SJSA1 (cell line): ENCODE results near the gene ASF1B. TPM values are rescaled to one million over a fixed set of nuclear protein-coding genes. Genes with fewer than 3 reads are reported as not detected.
A peak's percentile ranks its signal among the peaks of the same experiment; 100 is the strongest.

ENCODE experiments used
- DNase-seq, 2 experiments: peaks; one replicate each; pipeline ENCODE4 v3.0.0-alpha.2; 2015 to 2020; ENCODE audit warnings: low spot score in 2 of 2, low read depth in 1 of 2
- H3K27ac ChIP-seq: fragments of 250-450 bp; sonication (Bioruptor Pico); 2 replicates; pipeline ENCODE4 v1.5.1; 2020; ENCODE audit warnings: mild to moderate bottlenecking, moderate library complexity
- H3K27me3 ChIP-seq: fragments of 250-450 bp; sonication (Bioruptor Pico); replicated peaks from 2 replicates; pipeline ENCODE4 v1.5.1; 2020; ENCODE audit warnings: mild to moderate bottlenecking, moderate library complexity
- H3K36me3 ChIP-seq: fragments of 250-450 bp; sonication (Bioruptor Pico); 2 replicates; pipeline ENCODE4 v1.5.1; 2020; ENCODE audit warnings: mild to moderate bottlenecking
- H3K4me1 ChIP-seq: fragments of 250-450 bp; sonication (Bioruptor Pico); replicated peaks from 2 replicates; pipeline ENCODE4 v1.6.1; 2021; ENCODE audit warnings: mild to moderate bottlenecking
- H3K4me3 ChIP-seq: fragments of 250-450 bp; sonication (Bioruptor Pico); 2 replicates; pipeline ENCODE4 v1.5.1; 2020; ENCODE audit warnings: mild to moderate bottlenecking
- H3K9me3 ChIP-seq: fragments of 250-450 bp; sonication (Bioruptor Pico); replicated peaks from 2 replicates; pipeline ENCODE4 v1.5.1; 2020; ENCODE audit warnings: mild to moderate bottlenecking
- total RNA-seq: library from RNA; depleted of rRNA; stranded (reverse); fragments of >200 nt; shearing (Covaris generic); gene quantifications from 2 replicates; pipeline ENCODE4 v1.2.3, GENCODE V29; 2014

The ASF1B gene
- total RNA-seq, 1 experiment from 2014 or later: 87.5 TPM

DNA sequence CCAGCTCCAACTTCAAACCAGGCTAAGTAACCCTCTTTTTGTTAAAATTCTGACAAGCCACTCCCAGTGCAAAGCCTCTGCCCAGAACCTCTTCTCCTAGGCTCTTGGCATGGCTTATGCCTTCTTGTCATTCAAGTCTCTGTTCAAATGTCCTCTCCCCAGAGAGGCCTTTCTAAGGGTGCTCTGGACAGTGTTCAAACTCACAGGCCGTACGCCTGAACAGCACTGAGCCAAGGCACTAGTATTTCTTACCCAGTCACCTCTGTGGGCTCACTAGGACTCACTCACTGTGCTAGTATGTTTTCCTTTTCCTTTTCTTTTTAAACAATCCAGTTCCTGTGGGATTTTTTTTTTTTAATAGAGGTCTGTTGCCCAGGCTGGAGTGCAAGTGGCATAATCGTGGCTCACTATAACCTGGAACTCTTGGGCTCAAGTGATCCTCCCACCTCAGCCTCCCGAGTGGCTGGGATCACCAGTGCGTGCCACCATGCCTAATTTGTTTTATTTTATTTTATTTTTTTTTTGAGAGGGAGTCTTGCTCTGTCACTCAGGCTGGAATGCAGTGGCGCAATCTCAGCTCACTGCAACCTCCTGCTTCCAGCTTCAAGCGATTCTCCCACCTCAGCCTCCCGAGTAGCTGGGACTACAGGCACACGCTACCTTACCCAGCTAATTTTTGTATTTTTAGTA is 2.3 kb upstream of the ASF1B start:
- peaks cover 15% of the 10 kb centered on the region for H3K4me1 ChIP-seq
- H3K27me3 ChIP-seq: no peaks in the 10 kb centered on the region
- H3K9me3 ChIP-seq: no peaks in the 10 kb centered on the region
- DNase-seq: peak in 1 of 2 experiments; percentile 20
- no peak overlapping the region for H3K4me3 ChIP-seq
- H3K27ac ChIP-seq: peak overlapping the region; percentile 66; the same call in 1 of the 2 replicates
- peaks cover 10% of the 10 kb centered on the region for H3K36me3 ChIP-seq

DNA sequence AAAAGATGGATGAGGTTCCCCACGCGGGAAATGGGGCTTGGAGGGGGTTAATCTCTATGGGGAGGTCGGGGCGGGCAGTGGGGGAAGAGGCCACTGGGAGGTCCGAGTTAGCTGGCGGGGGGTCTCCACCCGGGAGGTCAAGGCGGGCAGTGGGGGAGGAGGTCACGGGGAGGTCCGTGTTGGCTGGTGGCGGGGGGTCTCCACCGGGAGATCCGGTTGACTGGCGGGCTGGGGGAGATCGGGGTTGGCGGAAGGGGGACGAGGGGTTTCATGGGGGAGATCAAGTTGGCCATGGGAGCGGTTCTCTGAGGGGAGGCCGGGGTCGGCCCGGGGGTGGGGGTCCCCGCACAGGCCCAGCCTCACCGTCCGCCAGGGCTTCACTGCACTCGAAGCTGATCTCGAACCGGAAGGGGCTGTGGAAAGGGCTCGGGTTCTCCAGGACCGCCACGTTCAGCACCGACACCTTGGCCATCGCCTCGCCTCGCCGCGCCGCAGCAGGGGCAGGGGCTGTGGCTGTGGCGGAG is 342 bp downstream of the ASF1B start:
- Histone ChIP-seq H3K4me3 (peak overlapping the region; percentile 66), H3K27ac (peak overlapping the region; percentile 47), H3K27me3 (no peaks in the 10 kb centered on the region), H3K4me1 (peaks cover 15% of the 10 kb centered on the region), H3K9me3 (no peaks in the 10 kb centered on the region), H3K36me3 (peaks cover 24% of the 10 kb centered on the region)
- DNase-seq: no peak

DNA sequence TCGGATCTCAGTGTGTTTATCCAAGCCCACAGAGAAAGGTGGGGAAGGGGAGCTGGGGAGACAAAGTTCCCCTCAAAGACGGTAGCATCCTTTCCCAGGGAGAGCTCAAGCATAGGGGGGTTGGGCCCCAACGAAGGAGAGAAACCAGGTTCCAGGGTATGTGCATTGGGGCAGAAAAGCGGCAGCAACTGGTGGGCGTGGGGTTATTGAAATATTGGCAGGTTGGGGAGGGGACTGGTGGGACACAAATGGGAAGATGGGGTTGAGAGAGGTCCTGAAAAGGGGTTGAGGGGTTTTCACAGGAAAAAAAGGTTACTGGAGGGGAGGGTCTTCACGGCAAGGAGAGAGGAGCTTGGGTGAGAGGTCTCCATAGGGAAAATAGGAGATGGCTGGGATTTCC is 1.0 kb downstream of the ASF1B start:
- H3K27me3 ChIP-seq: no peaks in the 10 kb centered on the region
- H3K4me3 ChIP-seq: peak overlapping the region; percentile 66
- H3K9me3 ChIP-seq: no peaks in the 10 kb centered on the region
- peaks cover 24% of the 10 kb centered on the region for H3K36me3 ChIP-seq
- peaks cover 15% of the 10 kb centered on the region for H3K4me1 ChIP-seq
- H3K27ac ChIP-seq: no peak overlapping the region
- DNase-seq: no peak

DNA sequence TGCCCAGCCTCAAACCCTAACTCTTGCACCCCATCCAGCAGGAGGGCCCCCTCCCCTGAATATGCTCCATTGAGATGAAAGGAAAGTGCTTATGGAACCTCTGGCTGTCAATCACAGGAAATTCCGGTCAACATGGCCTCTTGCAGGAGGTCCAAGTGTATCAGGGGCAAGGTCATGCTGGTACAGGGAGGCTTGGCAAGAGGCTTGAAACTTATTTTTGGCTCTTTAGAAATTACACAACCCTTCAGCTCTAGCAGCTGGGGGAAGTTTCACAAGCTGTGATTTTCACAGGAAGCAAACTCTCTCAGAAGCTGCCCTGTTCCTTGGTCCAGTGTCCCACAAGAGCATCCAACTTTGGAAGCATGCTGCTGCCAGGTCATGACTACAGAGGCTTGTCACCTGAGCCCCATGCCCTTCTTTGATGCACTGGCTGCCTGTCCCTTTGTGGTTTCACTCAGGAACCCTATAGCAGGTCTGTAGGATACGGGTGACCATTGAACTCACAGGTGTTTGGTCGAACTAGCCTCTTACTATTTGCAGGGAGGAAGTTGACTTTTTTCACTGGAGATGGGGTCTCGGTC is 8.4 kb downstream of the ASF1B start:
- no peaks in the 10 kb centered on the region for H3K27me3 ChIP-seq
- H3K4me1 ChIP-seq: no peaks in the 10 kb centered on the region
- H3K4me3 ChIP-seq: no peak overlapping the region
- H3K27ac ChIP-seq: no peak overlapping the region
- DNase-seq: no peak
- no peaks in the 10 kb centered on the region for H3K9me3 ChIP-seq
- H3K36me3 ChIP-seq: peaks cover 65% of the 10 kb centered on the region

DNA sequence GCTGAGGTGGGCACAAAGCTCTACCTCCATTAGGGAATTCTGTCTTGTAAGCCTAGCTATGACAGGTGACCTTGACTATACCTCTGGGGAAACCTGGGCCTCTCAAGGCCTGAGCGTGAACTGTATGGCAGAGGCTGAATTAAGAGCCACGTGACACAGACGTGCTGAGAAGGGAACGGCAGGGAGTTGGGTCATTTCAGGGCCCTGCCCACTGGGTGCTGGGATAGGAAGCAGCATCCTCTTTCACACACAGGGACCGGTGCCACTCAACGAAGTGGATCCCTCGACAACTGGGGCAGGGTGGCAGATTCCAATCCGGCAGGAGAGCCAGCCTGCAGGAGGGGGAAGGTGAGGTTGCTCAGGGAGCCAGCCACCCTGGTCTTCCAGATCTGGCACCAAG is 9.2 kb downstream of the ASF1B start:
- no peaks in the 10 kb centered on the region for H3K27me3 ChIP-seq
- no peaks in the 10 kb centered on the region for H3K9me3 ChIP-seq
- H3K36me3 ChIP-seq: peaks cover 67% of the 10 kb centered on the region
- no peak overlapping the region for H3K27ac ChIP-seq
- no peaks in the 10 kb centered on the region for H3K4me1 ChIP-seq
- no peak for DNase-seq
- no peak overlapping the region for H3K4me3 ChIP-seq

DNA sequence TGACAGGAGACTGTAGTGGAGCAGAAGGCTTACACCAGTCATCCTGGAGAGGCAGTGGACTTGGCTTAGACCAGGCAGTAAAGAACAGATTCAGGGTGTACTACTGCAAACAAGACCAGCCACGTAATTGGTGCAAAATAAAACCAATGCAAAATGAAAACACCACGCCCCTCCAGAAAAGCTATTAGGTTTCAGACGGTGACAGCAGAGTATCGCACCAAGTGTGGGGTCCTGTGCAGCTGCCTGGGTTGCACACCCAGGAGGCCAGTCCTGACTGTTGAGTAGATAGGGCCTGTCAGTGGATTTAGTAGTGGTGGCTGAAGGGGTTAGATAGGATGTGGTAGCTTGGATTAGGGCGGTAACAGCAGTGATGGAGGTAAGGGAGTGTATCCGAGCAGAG is 13.5 kb downstream of the ASF1B start:
- Histone ChIP-seq H3K4me1 (peaks cover 8% of the 10 kb centered on the region), H3K9me3 (0 out of 2 replicates have a peak, but pooled peaks cover 4% of the 10 kb centered on the region), H3K36me3 (peaks cover 74% of the 10 kb centered on the region), H3K4me3 (no peak overlapping the region), H3K27me3 (no peaks in the 10 kb centered on the region), H3K27ac (no peak overlapping the region)
- DNase-seq: no peak

DNA sequence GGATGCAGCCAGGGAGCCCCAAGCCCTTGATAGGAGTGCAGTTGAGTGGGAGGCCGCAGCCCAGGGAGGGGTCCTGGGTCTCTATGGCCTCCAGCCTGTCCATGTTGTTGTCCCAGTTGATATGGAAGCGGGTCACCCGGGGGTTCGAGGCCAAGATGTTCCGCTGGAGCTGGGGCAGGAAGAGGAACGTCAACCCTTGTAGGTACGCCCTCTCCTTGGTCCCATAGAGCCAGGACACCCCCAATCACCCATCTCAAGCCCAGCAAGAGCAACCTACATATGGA is 15.9 kb downstream of the ASF1B start:
- peaks cover 15% of the 10 kb centered on the region for H3K4me1 ChIP-seq
- H3K27me3 ChIP-seq: no peaks in the 10 kb centered on the region
- no peak for DNase-seq
- 0 out of 2 replicates have a peak, but pooled peaks cover 4% of the 10 kb centered on the region for H3K9me3 ChIP-seq
- peaks cover 52% of the 10 kb centered on the region for H3K36me3 ChIP-seq
- no peak overlapping the region for H3K4me3 ChIP-seq
- no peak overlapping the region for H3K27ac ChIP-seq

DNA sequence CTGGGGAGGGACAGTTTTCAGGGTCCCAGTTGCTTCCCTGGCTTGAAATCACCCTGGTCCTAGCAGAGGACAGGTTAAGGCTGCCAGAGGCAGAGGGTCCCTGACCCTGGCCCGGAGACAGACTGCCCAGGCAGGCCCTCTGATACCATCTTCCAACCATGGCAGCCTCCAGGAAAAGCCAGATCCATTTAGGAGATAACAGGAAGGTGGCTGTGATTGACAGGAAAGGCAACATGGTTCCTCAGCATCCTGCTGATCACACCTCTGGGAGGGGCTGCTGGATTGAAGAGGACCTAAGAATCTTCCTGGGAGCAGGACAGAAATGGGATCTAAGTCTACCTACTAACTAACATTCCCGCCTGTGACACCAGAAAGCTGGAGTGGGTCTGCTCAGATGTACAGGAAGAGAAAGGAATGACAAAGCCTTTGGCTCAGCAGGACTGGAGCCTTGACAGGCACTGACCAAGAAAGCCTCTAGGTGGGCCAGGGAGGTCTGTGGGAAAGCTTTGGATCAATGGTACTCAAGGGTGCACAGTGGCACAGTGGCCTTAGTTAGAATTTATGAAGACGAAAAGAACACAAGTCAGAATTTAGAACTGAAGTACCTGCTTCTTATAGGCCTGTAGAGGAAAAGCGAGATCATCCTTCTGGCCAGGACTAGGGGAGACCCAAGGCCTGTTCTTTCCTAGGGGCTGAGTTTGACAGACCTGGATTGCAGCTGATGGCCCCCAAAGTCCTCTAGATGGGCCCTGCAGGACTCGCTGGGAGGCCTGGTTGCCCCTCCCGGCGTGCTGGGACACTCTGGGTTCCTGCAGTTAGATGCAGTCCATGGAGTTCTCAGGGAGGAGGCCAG is 16.5 kb downstream of the ASF1B start:
- 0 out of 2 replicates have a peak, but pooled peaks cover 4% of the 10 kb centered on the region for H3K9me3 ChIP-seq
- H3K36me3 ChIP-seq: peaks cover 46% of the 10 kb centered on the region
- DNase-seq: no peak
- no peaks in the 10 kb centered on the region for H3K27me3 ChIP-seq
- no peak overlapping the region for H3K27ac ChIP-seq
- peaks cover 15% of the 10 kb centered on the region for H3K4me1 ChIP-seq
- H3K4me3 ChIP-seq: no peak overlapping the region

DNA sequence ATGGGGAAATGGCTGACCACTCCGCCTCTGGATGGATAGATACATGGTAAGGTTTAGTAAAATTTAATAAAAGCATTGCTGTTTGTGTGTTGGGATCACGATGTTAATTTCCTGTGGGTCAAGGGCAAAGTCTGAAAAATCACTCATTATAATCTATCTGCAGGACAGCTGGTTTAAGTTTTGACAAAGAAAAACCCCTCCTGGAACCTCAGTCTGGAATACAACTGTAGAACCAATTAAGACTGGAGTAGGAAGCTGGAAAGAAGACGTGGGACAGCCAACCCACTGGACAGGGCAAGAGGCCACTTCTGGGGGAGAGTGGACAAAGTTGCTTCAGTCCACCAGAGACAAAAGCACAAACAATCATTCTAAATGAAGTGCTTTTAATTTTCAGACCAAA is 17.2 kb downstream of the ASF1B start:
- no peak for DNase-seq
- Histone ChIP-seq H3K4me3 (no peak overlapping the region), H3K27me3 (no peaks in the 10 kb centered on the region), H3K36me3 (peaks cover 39% of the 10 kb centered on the region), H3K4me1 (peaks cover 15% of the 10 kb centered on the region), H3K9me3 (0 out of 2 replicates have a peak, but pooled peaks cover 4% of the 10 kb centered on the region), H3K27ac (no peak overlapping the region)

DNA sequence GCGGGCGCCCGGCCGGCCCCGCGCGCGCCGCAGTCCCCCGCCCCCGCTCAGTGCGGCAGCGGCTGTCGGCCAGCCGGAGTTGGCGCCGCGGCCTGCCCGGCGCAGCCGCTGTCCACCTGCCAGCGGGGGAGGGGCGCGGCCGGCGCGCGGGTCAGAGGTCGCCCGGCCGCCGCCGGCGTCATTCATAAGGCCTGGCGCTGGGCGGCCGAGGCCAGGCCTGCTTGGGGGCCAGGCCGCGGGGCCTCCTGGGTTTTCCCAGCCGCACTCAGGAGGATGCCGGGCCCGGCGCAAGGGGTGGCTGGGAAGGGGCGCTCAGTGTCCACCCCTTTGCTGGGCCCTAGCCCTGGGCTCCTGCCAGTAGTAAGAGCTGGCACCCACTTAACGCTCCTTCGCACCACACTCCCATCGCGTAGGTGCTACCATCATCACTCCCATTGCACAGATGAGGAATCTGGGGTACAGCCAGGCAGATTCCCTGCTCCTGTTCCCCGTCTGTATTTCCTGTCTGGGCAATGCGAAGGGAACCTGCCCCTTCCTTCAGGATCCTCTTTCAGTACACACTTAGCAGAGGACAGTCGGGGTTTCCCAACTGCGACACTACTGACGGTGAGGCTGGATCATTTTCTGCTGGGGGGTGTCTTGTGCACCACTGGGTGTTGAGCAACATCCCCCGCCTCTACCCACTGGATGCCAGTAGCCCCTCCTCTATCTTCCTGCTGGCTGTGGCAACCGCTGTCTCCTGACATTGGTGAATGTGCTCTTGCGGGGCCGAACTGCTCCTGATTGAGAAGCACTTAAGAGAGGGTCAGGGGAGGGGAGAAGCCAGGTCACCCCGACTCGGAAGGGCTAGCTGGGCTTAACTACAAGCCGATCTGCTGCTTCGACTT is 18.0 kb downstream of the ASF1B start:
- peak in 1 of 2 experiments; percentile 31 for DNase-seq
- peak overlapping the region; percentile 29 for H3K27ac ChIP-seq

DNA sequence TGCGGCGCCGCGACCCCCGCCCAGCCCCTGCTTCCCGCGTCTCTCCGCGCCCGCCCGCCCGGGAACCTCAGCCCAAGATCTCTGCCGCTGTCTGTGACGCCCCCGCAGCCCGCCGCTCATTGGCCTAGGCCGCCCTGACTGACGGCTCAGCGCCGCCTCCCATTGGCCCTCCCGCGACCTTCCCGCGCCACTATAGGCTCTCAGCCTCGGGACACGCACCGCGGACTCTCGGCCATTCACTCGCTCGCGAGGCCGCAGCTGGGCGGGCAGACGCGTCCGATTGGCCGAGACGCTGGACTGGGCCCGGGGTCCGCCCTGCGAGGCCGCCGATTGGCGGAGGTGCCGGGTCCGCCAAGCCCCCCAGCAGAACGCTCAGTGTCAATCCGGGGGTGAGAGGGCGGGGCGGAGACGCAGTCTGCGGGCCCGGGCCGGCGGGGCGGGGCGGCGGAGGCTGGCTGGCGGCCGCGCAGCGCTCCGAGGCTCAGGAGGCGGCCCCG is 18.7 kb downstream of the ASF1B start, which contains the start of gene PRKACA:
TSS of gene PRKACA (minus strand) at position 95 of the 497 bp plus-strand sequence. CDS start 215 bp downstream, outside the sequence.
- 0 out of 2 replicates have a peak, but pooled peaks cover 4% of the 10 kb centered on the region for H3K9me3 ChIP-seq
- peaks cover 32% of the 10 kb centered on the region for H3K36me3 ChIP-seq
- DNase-seq: peak; percentile 96 to 99
- H3K4me3 ChIP-seq: peak within 1 kb of the TSS; percentile 68
- H3K27me3 ChIP-seq: no peaks in the 10 kb centered on the region
- H3K27ac ChIP-seq: peak within 1 kb of the TSS; percentile 29
- H3K4me1 ChIP-seq: peaks cover 15% of the 10 kb centered on the region

More for the DNA sequence above, 18.0 kb downstream of the ASF1B start:
- Histone ChIP-seq H3K4me3 (peak overlapping the region; percentile 68), H3K27me3 (no peaks in the 10 kb centered on the region), H3K4me1 (peaks cover 15% of the 10 kb centered on the region), H3K9me3 (0 out of 2 replicates have a peak, but pooled peaks cover 4% of the 10 kb centered on the region), H3K36me3 (peaks cover 35% of the 10 kb centered on the region)

DNA sequence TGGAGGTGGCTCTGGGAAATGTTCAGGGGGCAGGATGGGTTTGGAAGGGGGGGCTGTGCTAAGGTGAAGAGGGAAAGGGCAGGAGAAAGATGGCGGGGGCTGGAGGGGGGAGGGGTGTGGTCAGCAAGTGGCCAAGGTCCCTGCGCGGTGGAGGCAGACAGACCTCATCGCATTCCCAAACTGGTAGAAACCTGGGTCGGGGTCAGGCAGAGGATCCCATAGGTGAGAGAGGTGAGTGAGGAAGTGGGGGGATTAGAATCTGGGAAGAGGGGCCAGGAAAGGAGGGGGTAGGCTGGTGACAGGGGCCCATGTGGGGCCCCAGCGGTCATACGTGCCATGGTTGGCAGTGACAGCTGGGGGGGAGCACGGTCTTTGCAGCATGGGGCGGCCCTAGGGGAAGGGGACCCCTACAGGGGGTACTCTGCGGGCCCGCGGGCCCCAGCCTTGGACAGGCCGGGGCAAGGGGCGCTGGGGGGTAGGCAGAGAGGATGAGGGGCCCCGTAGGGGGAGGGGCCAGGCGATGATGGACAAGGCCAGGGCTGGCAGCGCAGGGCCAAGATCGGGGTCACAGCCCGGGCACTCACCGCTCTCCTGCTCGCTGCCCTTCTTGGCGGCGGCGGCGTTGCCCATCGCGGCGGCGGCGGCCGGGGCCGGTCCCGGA is 19.3 kb downstream of the ASF1B start:
- H3K4me3 ChIP-seq: peak overlapping the region; percentile 68
- no peak overlapping the region for H3K27ac ChIP-seq
- no peak for DNase-seq
- H3K4me1 ChIP-seq: peaks cover 15% of the 10 kb centered on the region
- peaks cover 27% of the 10 kb centered on the region for H3K36me3 ChIP-seq
- no peaks in the 10 kb centered on the region for H3K27me3 ChIP-seq
- H3K9me3 ChIP-seq: 0 out of 2 replicates have a peak, but pooled peaks cover 4% of the 10 kb centered on the region
